ENCODE measurements around the gene DGKI. TPM values are rescaled to one million over a fixed set of nuclear protein-coding genes. Genes with fewer than 3 reads are reported as not detected.

DGKI gene
- total and polyA plus RNA-seq, 2 of the 4 experiments (the other 2 are of a cell fraction), result 3.9 to 15.8 TPM

DNA sequence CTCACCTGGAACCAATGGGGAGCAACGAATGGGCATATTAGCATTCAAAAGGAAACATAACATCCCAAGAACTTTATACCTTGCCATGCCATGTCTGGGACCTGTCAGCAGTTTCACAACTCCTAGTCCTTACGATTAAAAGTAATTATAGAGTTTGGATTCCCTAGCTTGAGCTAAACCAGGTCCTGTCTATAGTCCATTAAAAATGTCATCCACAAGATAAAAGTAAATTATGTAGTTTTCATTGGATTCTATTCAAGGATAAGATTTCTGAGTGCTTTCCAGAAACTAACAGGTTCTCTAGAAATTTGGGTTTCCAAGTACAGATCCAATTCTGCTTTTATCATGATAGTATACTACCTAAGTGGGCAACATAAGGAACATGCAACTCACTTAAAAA is 339.7 kb downstream of the DGKI start:
- Histone ChIP-seq H4K5ac (ENCODE audit: low read depth, low read length) (peak overlapping the region; percentile 42; the same call in 1 of the 2 replicates), H4K20me1 (ENCODE audit: insufficient read depth, low read length) (no peaks in the 10 kb centered on the region), H2AK9ac (replicated peaks; ENCODE audit: low read depth, low read length, poor library complexity) (no peak overlapping the region), H3K4me3 (ENCODE audit: insufficient read depth, low read depth, low read length) (no peak overlapping the region), H2BK120ac (ENCODE audit: low read depth, low read length) (0 out of 2 replicates have a peak overlapping the region, but pooled peaks have one; percentile 5), H3K36me3 (ENCODE audit: control insufficient read depth, insufficient read depth, low read length) (no peaks in the 10 kb centered on the region), H3K4me2 (ENCODE audit: low read depth, low read length) (no peak overlapping the region), H3K56ac (ENCODE audit: extremely low read depth, insufficient read depth, low read length) (no peak overlapping the region), H2AK5ac (ENCODE audit: low read depth, low read length) (no peak overlapping the region), H2BK20ac (ENCODE audit: low read depth, low read length) (peak overlapping the region; percentile 75; the same call in 1 of the 2 replicates), H3K9me3 (ENCODE audit: control insufficient read depth, insufficient read depth, low read length) (no peaks in the 10 kb centered on the region), H3K23ac (ENCODE audit: low read depth, low read length) (no peak overlapping the region), H2AFZ (replicated peaks; ENCODE audit: low read length, poor library complexity) (no peak overlapping the region), H4K91ac (ENCODE audit: insufficient read depth, low read depth, low read length) (peak overlapping the region; percentile 19; the same call in 1 of the 2 replicates), H3K4ac (ENCODE audit: low read depth, low read length) (peak overlapping the region; percentile 36; the same call in 1 of the 2 replicates), H3K27ac (ENCODE audit: insufficient read depth, low read length) (no peak overlapping the region), H3K79me1 (ENCODE audit: low read depth in 1 of 2, low read length in 2 of 2) (peaks cover 0 to 11% of the 10 kb centered on the region in 2 experiments; a peak in 1 of 4 replicates), H3K27me3 (ENCODE audit: control insufficient read depth, insufficient read depth, low read length) (no peaks in the 10 kb centered on the region), H2BK15ac (ENCODE audit: low read depth, low read length) (0 out of 3 replicates have a peak overlapping the region, but pooled peaks have one; percentile 73), H3K14ac (replicated peaks; ENCODE audit: low read depth, low read length) (no peak overlapping the region), H2BK5ac (ENCODE audit: low read depth, low read length, poor library complexity, severe bottlenecking) (no peak overlapping the region), H3K4me1 (ENCODE audit: control insufficient read depth, insufficient read depth, low read length) (peaks cover 9% of the 10 kb centered on the region; the same call in 1 of the 2 replicates), H4K8ac (ENCODE audit: low read depth in 2 of 2, low read length in 2 of 2) (no peak overlapping the region; a peak in 1 of 4 replicates), H3K9me1 (ENCODE audit: insufficient read depth, low read length) (peaks cover 4% of the 10 kb centered on the region; the same call in 1 of the 2 replicates), H3K18ac (ENCODE audit: low read depth, low read length) (no peak overlapping the region), H3K9ac (ENCODE audit: low read depth, low read length) (no peak overlapping the region)
- CTCF ChIA-PET, result no interaction called here
- BruUV-seq (replicated peaks), result no TSS peak
- dilution Hi-C loops (cut with HindIII; ENCODE audit: low sequenced_read_pairs, unreplicated experiment), result no loop called here
- 100% methylated on average over 1 of the region's 2 CpGs; no CpG with 5 or more reads in 1 of the 2 experiments for WGBS, 2 experiments (ENCODE audit: extremely low coverage in 2 of 2, insufficient read length in 1 of 2)
- DNase-seq (no peak), ATAC-seq (ENCODE audit: low read depth) (no peak)
- POLR2A ChIA-PET (ENCODE audit: unreplicated experiment), result no interaction called here
- in situ Hi-C loops (cut with MboI; ENCODE audit: low sequenced_read_pairs), result no loop called here
- TF ChIP-seq CHD1 (IDR thresholded peaks at IDR 0.05; ENCODE audit: low read depth, low read length) (no peak), RCOR1 (IDR thresholded peaks at IDR 0.05; ENCODE audit: insufficient replicate concordance, low read length) (no peak), MAFK (IDR thresholded peaks at IDR 0.05; ENCODE audit: low read depth, low read length) (no peak), USF2 (IDR thresholded peaks at IDR 0.05; ENCODE audit: low read depth, low read length) (no peak), SMC3 (IDR thresholded peaks at IDR 0.05; ENCODE audit: low read depth, low read length) (no peak), NFE2L2 (IDR thresholded peaks at IDR 0.05; ENCODE audit: low read depth, low read length) (no peak), CEBPB (IDR thresholded peaks at IDR 0.05; ENCODE audit: low read depth, low read length) (no peak), RFX5 (IDR thresholded peaks at IDR 0.05; ENCODE audit: low read depth, low read length) (no peak), BHLHE40 (IDR thresholded peaks at IDR 0.05; ENCODE audit: low read depth, low read length) (no peak), MAZ (IDR thresholded peaks at IDR 0.05; ENCODE audit: borderline replicate concordance, low read depth, low read length) (no peak), FOS (IDR thresholded peaks at IDR 0.05; ENCODE audit: low read depth, low read length) (no peak), RAD21 (IDR thresholded peaks at IDR 0.05; ENCODE audit: low read length) (no peak), MXI1 (IDR thresholded peaks at IDR 0.05; ENCODE audit: borderline replicate concordance, low read depth, low read length) (no peak), POLR2A (IDR thresholded peaks at IDR 0.05; ENCODE audit: low read depth, low read length) (no peak)
- TF ChIP-seq, protein P1, sequence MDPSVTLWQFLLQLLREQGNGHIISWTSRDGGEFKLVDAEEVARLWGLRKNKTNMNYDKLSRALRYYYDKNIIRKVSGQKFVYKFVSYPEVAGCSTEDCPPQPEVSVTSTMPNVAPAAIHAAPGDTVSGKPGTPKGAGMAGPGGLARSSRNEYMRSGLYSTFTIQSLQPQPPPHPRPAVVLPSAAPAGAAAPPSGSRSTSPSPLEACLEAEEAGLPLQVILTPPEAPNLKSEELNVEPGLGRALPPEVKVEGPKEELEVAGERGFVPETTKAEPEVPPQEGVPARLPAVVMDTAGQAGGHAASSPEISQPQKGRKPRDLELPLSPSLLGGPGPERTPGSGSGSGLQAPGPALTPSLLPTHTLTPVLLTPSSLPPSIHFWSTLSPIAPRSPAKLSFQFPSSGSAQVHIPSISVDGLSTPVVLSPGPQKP (IDR thresholded peaks at IDR 0.05; ENCODE audit: borderline replicate concordance, low read depth, low read length), result no peak
- TF ChIP-seq, protein P2, sequence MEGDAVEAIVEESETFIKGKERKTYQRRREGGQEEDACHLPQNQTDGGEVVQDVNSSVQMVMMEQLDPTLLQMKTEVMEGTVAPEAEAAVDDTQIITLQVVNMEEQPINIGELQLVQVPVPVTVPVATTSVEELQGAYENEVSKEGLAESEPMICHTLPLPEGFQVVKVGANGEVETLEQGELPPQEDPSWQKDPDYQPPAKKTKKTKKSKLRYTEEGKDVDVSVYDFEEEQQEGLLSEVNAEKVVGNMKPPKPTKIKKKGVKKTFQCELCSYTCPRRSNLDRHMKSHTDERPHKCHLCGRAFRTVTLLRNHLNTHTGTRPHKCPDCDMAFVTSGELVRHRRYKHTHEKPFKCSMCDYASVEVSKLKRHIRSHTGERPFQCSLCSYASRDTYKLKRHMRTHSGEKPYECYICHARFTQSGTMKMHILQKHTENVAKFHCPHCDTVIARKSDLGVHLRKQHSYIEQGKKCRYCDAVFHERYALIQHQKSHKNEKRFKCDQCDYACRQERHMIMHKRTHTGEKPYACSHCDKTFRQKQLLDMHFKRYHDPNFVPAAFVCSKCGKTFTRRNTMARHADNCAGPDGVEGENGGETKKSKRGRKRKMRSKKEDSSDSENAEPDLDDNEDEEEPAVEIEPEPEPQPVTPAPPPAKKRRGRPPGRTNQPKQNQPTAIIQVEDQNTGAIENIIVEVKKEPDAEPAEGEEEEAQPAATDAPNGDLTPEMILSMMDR (conservative IDR thresholded peaks at IDR 0.05; ENCODE audit: low read depth, low read length), result no peak
- intact Hi-C loops (cut with micrococcal nuclease), result no loop called here
